HuH-7.5 (cell line): ENCODE measurements around the gene IPO7.
A peak's percentile ranks its signal among the peaks of the same experiment; 100 is the strongest.
"Not testable (repeated sequence)": the region's sequence is repeated elsewhere in the genome, so short reads cannot be mapped to it uniquely, and the experiment has no call there.

ENCODE experiments used
- DNase-seq: peaks from one replicate; pipeline ENCODE4 v3.0.0; 2011; ENCODE audit warnings: low spot score

The IPO7 gene

GRCh38 chr11:9399466-9399865 is 15.0 kb downstream of the IPO7 start:
- DNase-seq: no peak

- not testable (repeated sequence) for DNase-seq
Measured at GRCh38 chr11:9401884-9402283, 17.4 kb downstream of the IPO7 start.

- no peak for DNase-seq
Measured at GRCh38 chr11:9428706-9429105, 44.3 kb downstream of the IPO7 start.

GRCh38 chr11:9438611-9439010 is 54.2 kb downstream of the IPO7 start:
- no peak for DNase-seq

GRCh38 chr11:9446230-9446629 is 61.8 kb downstream of the IPO7 start:
- DNase-seq: no peak

GRCh38 chr11:9448576-9449352 is 64.3 kb downstream of the IPO7 start:
- no peak for DNase-seq

GRCh38 chr11:9452023-9452422 is 67.6 kb downstream of the IPO7 start:
- not testable (repeated sequence) for DNase-seq

GRCh38 chr11:9455722-9456121 is 71.3 kb downstream of the IPO7 start:
- DNase-seq: no peak

GRCh38 chr11:9459667-9460321 is 75.3 kb downstream of the IPO7 start:
- DNase-seq: no peak

GRCh38 chr11:9460322-9461062 is 76.0 kb downstream of the IPO7 start, which contains the start of gene ZNF143:
ZNF143 (plus strand) TSS chr11:9461012; CDS start chr11:9471309, 10,297 bp downstream.
- peak; percentile 88 for DNase-seq

GRCh38 chr11:9461063-9461759 is 76.8 kb downstream of the IPO7 start:
- DNase-seq: peak; percentile 57

- no peak for DNase-seq
Measured at GRCh38 chr11:9461760-9462134, 77.3 kb downstream of the IPO7 start.

- DNase-seq: no peak
Measured at GRCh38 chr11:9462172-9462799, 77.8 kb downstream of the IPO7 start.

GRCh38 chr11:9462806-9463537 is 78.5 kb downstream of the IPO7 start:
- no peak for DNase-seq

GRCh38 chr11:9470765-9471164 is 86.3 kb downstream of the IPO7 start:
- no peak for DNase-seq

GRCh38 chr11:9473408-9473807 is 89.0 kb downstream of the IPO7 start:
- no peak for DNase-seq

- no peak for DNase-seq
Measured at GRCh38 chr11:9479899-9480298, 95.4 kb downstream of the IPO7 start.

GRCh38 chr11:9489080-9489765 is 104.8 kb downstream of the IPO7 start:
- DNase-seq: no peak

- DNase-seq: no peak
Measured at GRCh38 chr11:9490376-9490775, 105.9 kb downstream of the IPO7 start.

GRCh38 chr11:9493492-9493891 is 109.0 kb downstream of the IPO7 start:
- no peak for DNase-seq
